Central memory CD8-positive, alpha-beta T cell (primary cell): ENCODE measurements around the gene PRH2.
A peak's percentile ranks its signal among the peaks of the same experiment; 100 is the strongest.

Source experiments
- ATAC-seq: fragments of 150-1000 bp; cut with Tn5 transposase; replicated peaks from 2 replicates; pipeline ENCODE4 v1.10.0; 2022; ENCODE audit warnings: mild to moderate bottlenecking, moderate FRiP score, moderate number of reproducible peaks; ENCODE audit not compliant: poor library complexity, severe bottlenecking; ENCODE audit errors: extremely low read depth
- DNase-seq, 2 donors: peaks; one replicate each; pipeline ENCODE4 v3.0.0; 2021; ENCODE audit warnings: low spot score in 2 of 2
- H3K27ac Mint-ChIP-seq: one replicate; pipeline ENCODE4 v1.8.0; 2022; ENCODE audit warnings: low read depth, mild to moderate bottlenecking, moderate library complexity, mixed read lengths
- H3K27me3 Mint-ChIP-seq: one replicate; pipeline ENCODE4 v1.8.0; 2022; ENCODE audit warnings: mixed read lengths
- H3K36me3 Mint-ChIP-seq: one replicate; pipeline ENCODE4 v1.8.0; 2022; ENCODE audit warnings: mild to moderate bottlenecking, moderate library complexity, mixed read lengths; ENCODE audit not compliant: insufficient read depth
- H3K4me1 Mint-ChIP-seq: one replicate; pipeline ENCODE4 v1.8.0; 2022; ENCODE audit warnings: mixed read lengths
- H3K4me3 Mint-ChIP-seq: one replicate; pipeline ENCODE4 v1.8.0; 2022; ENCODE audit warnings: mild to moderate bottlenecking, moderate library complexity, mixed read lengths
- H3K9me3 Mint-ChIP-seq: one replicate; pipeline ENCODE4 v1.8.0; 2022; ENCODE audit warnings: mixed read lengths

Gene PRH2

GRCh38 chr12:10936506-10936905 is 7.5 kb downstream of the PRH2 start:
- DNase-seq = no peak
- Mint-ChIP-seq H3K36me3 (no peaks in the 10 kb centered on the region), H3K27me3 (no peaks in the 10 kb centered on the region), H3K9me3 (no peaks in the 10 kb centered on the region), H3K4me1 (peaks cover 4% of the 10 kb centered on the region), H3K4me3 (no peak overlapping the region), H3K27ac (no peak overlapping the region)
- no peak for ATAC-seq

GRCh38 chr12:10939163-10939562 is 10.1 kb downstream of the PRH2 start, which contains the start of gene TAS2R14:
Gene TAS2R14, minus strand, starts transcription at chr12:10939263. Its CDS starts 56 bp downstream, at chr12:10939207.
- no peak for ATAC-seq
- Mint-ChIP-seq H3K36me3 (no peaks in the 10 kb centered on the region), H3K27ac (no peak within 1 kb of the TSS), H3K27me3 (no peaks in the 10 kb centered on the region), H3K4me3 (no peak within 1 kb of the TSS), H3K4me1 (no peaks in the 10 kb centered on the region), H3K9me3 (no peaks in the 10 kb centered on the region)
- DNase-seq = no peak

- Mint-ChIP-seq H3K36me3 (no peaks in the 10 kb centered on the region), H3K4me1 (no peaks in the 10 kb centered on the region), H3K9me3 (no peaks in the 10 kb centered on the region), H3K4me3 (no peak overlapping the region), H3K27me3 (no peaks in the 10 kb centered on the region), H3K27ac (no peak overlapping the region)
- DNase-seq (no peak), ATAC-seq (no peak)
These were observed 11.4 kb downstream of the PRH2 start for GRCh38 chr12:10940389-10940788.

GRCh38 chr12:10941369-10941768 is 12.3 kb downstream of the PRH2 start:
- H3K27ac Mint-ChIP-seq = no peak overlapping the region
- H3K36me3 Mint-ChIP-seq = no peaks in the 10 kb centered on the region

GRCh38 chr12:10941916-10942607 is 13.0 kb downstream of the PRH2 start:
- Mint-ChIP-seq H3K36me3 (peaks cover 3% of the 10 kb centered on the region), H3K27me3 (no peaks in the 10 kb centered on the region), H3K27ac (no peak overlapping the region), H3K9me3 (peaks cover 5% of the 10 kb centered on the region), H3K4me3 (no peak overlapping the region), H3K4me1 (no peaks in the 10 kb centered on the region)
- DNase-seq (no peak), ATAC-seq (no peak)

More at GRCh38 chr12:10941369-10941768, 12.3 kb downstream of the PRH2 start:
- no peaks in the 10 kb centered on the region for H3K9me3 Mint-ChIP-seq
- H3K4me1 Mint-ChIP-seq = no peaks in the 10 kb centered on the region
- no peak for DNase-seq
- no peak for ATAC-seq
- H3K27me3 Mint-ChIP-seq = no peaks in the 10 kb centered on the region
- no peak overlapping the region for H3K4me3 Mint-ChIP-seq

GRCh38 chr12:10943167-10943566 is 14.1 kb downstream of the PRH2 start:
- Mint-ChIP-seq H3K27ac (no peak overlapping the region), H3K4me1 (no peaks in the 10 kb centered on the region), H3K9me3 (peaks cover 7% of the 10 kb centered on the region), H3K36me3 (peaks cover 4% of the 10 kb centered on the region), H3K4me3 (no peak overlapping the region), H3K27me3 (no peaks in the 10 kb centered on the region)
- DNase-seq (no peak), ATAC-seq (no peak)

- Mint-ChIP-seq H3K27ac (no peak overlapping the region), H3K27me3 (no peaks in the 10 kb centered on the region), H3K36me3 (no peaks in the 10 kb centered on the region), H3K9me3 (peaks cover 4% of the 10 kb centered on the region), H3K4me1 (peaks cover 37% of the 10 kb centered on the region), H3K4me3 (no peak overlapping the region)
- ATAC-seq (no peak), DNase-seq (no peak)
These were observed 23.6 kb downstream of the PRH2 start for GRCh38 chr12:10952645-10953044.

- no peak overlapping the region for H3K27ac Mint-ChIP-seq
- no peaks in the 10 kb centered on the region for H3K27me3 Mint-ChIP-seq
- no peak overlapping the region for H3K4me3 Mint-ChIP-seq
- peaks cover 4% of the 10 kb centered on the region for H3K9me3 Mint-ChIP-seq
- peaks cover 4% of the 10 kb centered on the region for H3K36me3 Mint-ChIP-seq
- DNase-seq (no peak), ATAC-seq (no peak)
- H3K4me1 Mint-ChIP-seq = peaks cover 53% of the 10 kb centered on the region
These were observed 27.0 kb downstream of the PRH2 start for GRCh38 chr12:10956085-10956484.

- no peaks in the 10 kb centered on the region for H3K27me3 Mint-ChIP-seq
- peaks cover 56% of the 10 kb centered on the region for H3K4me1 Mint-ChIP-seq
- peaks cover 4% of the 10 kb centered on the region for H3K9me3 Mint-ChIP-seq
- ATAC-seq (no peak), DNase-seq (no peak)
- no peak overlapping the region for H3K27ac Mint-ChIP-seq
- H3K4me3 Mint-ChIP-seq = no peak overlapping the region
- H3K36me3 Mint-ChIP-seq = peaks cover 4% of the 10 kb centered on the region
These were observed 28.7 kb downstream of the PRH2 start for GRCh38 chr12:10957741-10958140.

- DNase-seq = no peak
- Mint-ChIP-seq H3K27ac (peak overlapping the region; percentile 7), H3K4me3 (no peak overlapping the region), H3K4me1 (peaks cover 41% of the 10 kb centered on the region), H3K36me3 (peaks cover 4% of the 10 kb centered on the region), H3K27me3 (no peaks in the 10 kb centered on the region), H3K9me3 (peaks cover 4% of the 10 kb centered on the region)
- ATAC-seq = peak; percentile 31
These were observed 30.8 kb downstream of the PRH2 start for GRCh38 chr12:10959804-10960203.

- Mint-ChIP-seq H3K36me3 (peaks cover 4% of the 10 kb centered on the region), H3K4me3 (no peak overlapping the region), H3K4me1 (peaks cover 37% of the 10 kb centered on the region), H3K27ac (peak overlapping the region; percentile 7), H3K27me3 (no peaks in the 10 kb centered on the region), H3K9me3 (peaks cover 3% of the 10 kb centered on the region)
- ATAC-seq = peak; percentile 91
- DNase-seq = no peak
These were observed 31.2 kb downstream of the PRH2 start for GRCh38 chr12:10960211-10960610.

GRCh38 chr12:10965476-10965875 is 36.4 kb downstream of the PRH2 start:
- no peak overlapping the region for H3K27ac Mint-ChIP-seq
- ATAC-seq (no peak), DNase-seq (no peak)
- H3K36me3 Mint-ChIP-seq = no peaks in the 10 kb centered on the region
- no peaks in the 10 kb centered on the region for H3K27me3 Mint-ChIP-seq
- H3K4me3 Mint-ChIP-seq = no peak overlapping the region
- H3K4me1 Mint-ChIP-seq = peaks cover 9% of the 10 kb centered on the region
- H3K9me3 Mint-ChIP-seq = no peaks in the 10 kb centered on the region

- Mint-ChIP-seq H3K36me3 (no peaks in the 10 kb centered on the region), H3K9me3 (no peaks in the 10 kb centered on the region), H3K4me3 (no peak overlapping the region), H3K27ac (no peak overlapping the region), H3K27me3 (no peaks in the 10 kb centered on the region), H3K4me1 (peaks cover under 1% of the 10 kb centered on the region)
- ATAC-seq (no peak), DNase-seq (no peak)
These were observed 37.3 kb downstream of the PRH2 start for GRCh38 chr12:10966314-10966713.
